H9 (cell line): Measurements from ENCODE around the gene FOXO6. TPM values are rescaled to one million over a fixed set of nuclear protein-coding genes. Genes with fewer than 3 reads are reported as not detected.

Experiments
- DNase-seq: peaks from one replicate; pipeline ENCODE4 v3.0.0-alpha.2; 2017
- H2AFZ ChIP-seq: one replicate; pipeline ENCODE4 v1.6.1; 2013; ENCODE audit warnings: mild to moderate bottlenecking, low read length, control low read depth, moderate library complexity
- H2AK5ac ChIP-seq: 2 replicates; pipeline ENCODE4 v1.6.1; 2013; ENCODE audit warnings: low read length, control low read depth, mixed read lengths; ENCODE audit not compliant: insufficient read length
- H2BK120ac ChIP-seq: one replicate; pipeline ENCODE4 v1.6.1; 2013; ENCODE audit warnings: low read depth, mild to moderate bottlenecking, low read length, control low read depth, inconsistent platforms; ENCODE audit not compliant: poor library complexity, severe bottlenecking
- H2BK12ac ChIP-seq: 2 replicates; pipeline ENCODE4 v1.6.1; 2013; ENCODE audit warnings: low read length, control low read depth, mixed read lengths, low read depth; ENCODE audit not compliant: insufficient read length
- H2BK15ac ChIP-seq: 2 replicates; pipeline ENCODE4 v1.6.1; 2013; ENCODE audit warnings: low read depth, low read length, control low read depth
- H2BK20ac ChIP-seq: one replicate; pipeline ENCODE4 v1.6.1; 2013; ENCODE audit warnings: low read depth, mild to moderate bottlenecking, low read length, control low read depth, inconsistent platforms; ENCODE audit not compliant: poor library complexity, severe bottlenecking
- H2BK5ac ChIP-seq: 2 replicates; pipeline ENCODE4 v1.6.1; 2013; ENCODE audit warnings: low read length, control low read depth, mixed read lengths; ENCODE audit not compliant: insufficient read length
- H3K14ac ChIP-seq: 2 replicates; pipeline ENCODE4 v1.6.1; 2013; ENCODE audit warnings: low read length, control low read depth; ENCODE audit not compliant: insufficient read depth
- H3K18ac ChIP-seq: 2 replicates; pipeline ENCODE4 v1.6.1; 2013; ENCODE audit warnings: low read depth, mild to moderate bottlenecking, mixed read lengths, low read length, control low read depth; ENCODE audit not compliant: insufficient read length
- H3K23ac ChIP-seq: 2 replicates; pipeline ENCODE4 v1.6.1; 2013; ENCODE audit warnings: low read length, control low read depth, mixed read lengths, low read depth; ENCODE audit not compliant: insufficient read length
- H3K23me2 ChIP-seq: 2 replicates; pipeline ENCODE4 v1.6.1; 2013; ENCODE audit warnings: low read depth, mild to moderate bottlenecking, mixed read lengths, low read length, control low read depth; ENCODE audit not compliant: insufficient read length, poor library complexity, severe bottlenecking
- H3K27ac ChIP-seq: 2 replicates; pipeline ENCODE4 v1.5.1; 2013; ENCODE audit warnings: low read length, control low read depth, mixed read lengths, low read depth; ENCODE audit not compliant: insufficient read length
- H3K27me3 ChIP-seq: 2 replicates; pipeline ENCODE4 v1.6.1; 2013; ENCODE audit warnings: low read length, control low read depth, inconsistent platforms; ENCODE audit not compliant: insufficient read depth
- H3K4ac ChIP-seq: 2 replicates; pipeline ENCODE4 v1.6.1; 2013; ENCODE audit warnings: low read depth, mild to moderate bottlenecking, control low read depth, inconsistent platforms, low read length, moderate library complexity
- H3K4me1 ChIP-seq: 2 replicates; pipeline ENCODE4 v1.6.1; 2013; ENCODE audit warnings: low read length, control low read depth, inconsistent platforms; ENCODE audit not compliant: insufficient read depth
- H3K4me2 ChIP-seq: 2 replicates; pipeline ENCODE4 v1.6.1; 2013; ENCODE audit warnings: low read length, control low read depth, mixed read lengths; ENCODE audit not compliant: insufficient read length, insufficient read depth
- H3K56ac ChIP-seq: 2 replicates; pipeline ENCODE4 v1.6.1; 2013; ENCODE audit warnings: low read depth, mild to moderate bottlenecking, mixed read lengths, low read length, control low read depth; ENCODE audit not compliant: insufficient read length
- H3K79me1 ChIP-seq: 2 replicates; pipeline ENCODE4 v1.6.1; 2013; ENCODE audit warnings: low read depth, mild to moderate bottlenecking, moderate library complexity, low read length, control low read depth, inconsistent platforms; ENCODE audit not compliant: insufficient read depth, poor library complexity, severe bottlenecking
- H3K79me2 ChIP-seq: 2 replicates; pipeline ENCODE4 v1.6.1; 2013; ENCODE audit warnings: low read length, control low read depth, inconsistent platforms; ENCODE audit not compliant: insufficient read depth
- H3K9ac ChIP-seq: 2 replicates; pipeline ENCODE4 v1.6.1; 2013; ENCODE audit warnings: low read length, control low read depth, mixed read lengths; ENCODE audit not compliant: insufficient read length; ENCODE audit errors: extremely low read depth
- H3K9me3 ChIP-seq: one replicate; pipeline ENCODE4 v1.6.1; 2013; ENCODE audit warnings: low read depth, low read length, inconsistent platforms; ENCODE audit not compliant: control insufficient read depth
- H3T11ph ChIP-seq: one replicate; pipeline ENCODE4 v1.6.1; 2013; ENCODE audit warnings: mild to moderate bottlenecking, low read length, control low read depth, inconsistent platforms
- H4K20me1 ChIP-seq: one replicate; pipeline ENCODE4 v1.6.1; 2013; ENCODE audit not compliant: control insufficient read depth, insufficient read length, insufficient read depth
- H4K5ac ChIP-seq: 2 replicates; pipeline ENCODE4 v1.6.1; 2013; ENCODE audit warnings: low read depth, mild to moderate bottlenecking, mixed read lengths, low read length, control low read depth; ENCODE audit not compliant: insufficient read length
- H4K8ac ChIP-seq: replicated peaks from 2 replicates; pipeline ENCODE4 v1.6.1; 2013; ENCODE audit warnings: low read length, control low read depth, mixed read lengths, low read depth; ENCODE audit not compliant: insufficient read length
- H4K91ac ChIP-seq: 2 replicates; pipeline ENCODE4 v1.6.1; 2013; ENCODE audit warnings: low read depth, mild to moderate bottlenecking, moderate library complexity, mixed read lengths, low read length, control low read depth; ENCODE audit not compliant: insufficient read length
- H3K27ac Mint-ChIP-seq, 3 experiments: 2 replicates in 2 of 3; 3 replicates in 1 of 3; pipeline ENCODE4 v1.8.0; 2020 to 2021; ENCODE audit warnings: mixed read lengths in 3 of 3, mild to moderate bottlenecking in 1 of 3, moderate library complexity in 1 of 3
- H3K27me3 Mint-ChIP-seq: 2 replicates; pipeline ENCODE4 v1.8.0; 2021; ENCODE audit warnings: low read depth, mild to moderate bottlenecking, moderate library complexity, mixed read lengths
- H3K36me3 Mint-ChIP-seq, 3 experiments: 2 replicates in 2 of 3; 3 replicates in 1 of 3; pipeline ENCODE4 v1.8.0; 2020 to 2021; ENCODE audit warnings: low read depth in 3 of 3, mixed read lengths in 3 of 3; ENCODE audit not compliant: insufficient read depth in 1 of 3
- H3K4me1 Mint-ChIP-seq, 2 experiments: 2 replicates each; pipeline ENCODE4 v1.8.0; 2020; ENCODE audit warnings: mixed read lengths in 2 of 2
- H3K4me3 Mint-ChIP-seq, 2 experiments: 2 replicates in 1 of 2; 3 replicates in 1 of 2; pipeline ENCODE4 v1.8.0; 2020 to 2021; ENCODE audit warnings: mild to moderate bottlenecking in 2 of 2, mixed read lengths in 2 of 2, moderate library complexity in 1 of 2
- H3K9me3 Mint-ChIP-seq, 2 experiments: 2 replicates in 1 of 2; 3 replicates in 1 of 2; pipeline ENCODE4 v1.8.0; 2020; ENCODE audit warnings: mild to moderate bottlenecking in 2 of 2, mixed read lengths in 2 of 2, moderate library complexity in 1 of 2
- WGBS: extraction: QIAGEN DNeasy Blood & Tissue Kit; methylation state at CpG from one replicate; pipeline ENCODE4 v1.1.7; 2013; ENCODE audit warnings: missing lambda C conversion rate, low lambda C conversion rate, mixed read lengths; ENCODE audit not compliant: insufficient read length; ENCODE audit errors: extremely low coverage; 5-methylcytosine and 5-hydroxymethylcytosine counted together
- total RNA-seq: library from RNA; stranded (reverse); gene quantifications from 2 replicates; pipeline ENCODE4 v1.2.1, GENCODE V29; 2021
- TF ChIP-seq, protein P1 (sequence below): fragments of 200-600 bp; sonication (generic); conservative IDR thresholded peaks from 3 replicates; pipeline ENCODE4 v1.8.0; 2021; ENCODE audit warnings: antibody characterized with exemption, mild to moderate bottlenecking

Gene FOXO6
- total RNA-seq, 1 experiment from 2014 or later = 0.83 TPM

DNA sequence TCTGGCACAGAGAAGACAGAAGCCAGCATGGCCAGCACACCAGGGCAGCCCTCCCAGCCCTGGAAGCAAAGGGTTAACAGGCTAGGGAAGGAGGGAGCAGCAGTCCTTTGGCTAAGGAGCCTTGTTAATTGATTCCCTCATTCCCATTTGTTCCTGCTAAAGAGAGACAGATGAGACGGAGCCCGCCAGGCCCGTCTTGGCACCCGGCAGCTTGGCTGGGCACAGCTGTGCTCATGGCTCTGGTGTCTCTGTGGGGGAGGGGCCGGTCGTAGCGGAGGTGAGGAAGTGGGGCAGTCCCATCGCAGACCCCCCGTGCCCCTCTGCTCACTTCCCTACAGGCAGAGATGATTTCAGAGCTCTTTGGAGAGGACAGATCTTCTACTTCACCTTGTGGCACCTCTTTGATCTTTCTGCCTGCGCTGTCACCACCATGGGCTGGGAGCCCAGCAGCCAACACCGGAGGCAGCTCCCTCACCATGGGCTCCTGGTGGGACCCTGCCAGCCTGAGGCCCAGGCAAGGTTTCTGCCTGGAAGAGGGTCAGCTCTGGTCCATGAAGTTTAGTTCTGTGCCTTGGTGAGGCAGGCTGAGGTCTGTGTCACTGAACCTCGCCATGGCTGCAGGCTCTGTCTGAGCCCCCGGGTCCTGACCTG lies 38.0 kb downstream of the FOXO6 start:
- no peak overlapping the region for H2BK5ac ChIP-seq
- no peak overlapping the region for H3T11ph ChIP-seq
- H2BK15ac ChIP-seq = no peak overlapping the region
- Mint-ChIP-seq H3K27ac (no peak overlapping the region), H3K4me3 (no peak overlapping the region), H3K9me3 (peaks cover 2 to 5% of the 10 kb centered on the region in 2 experiments; a peak in 2 of 5 replicates), H3K4me1 (peaks cover 31 to 51% of the 10 kb centered on the region in 2 experiments), H3K36me3 (0 out of 7 replicates have a peak, but pooled peaks cover 0 to 4% (median 0%) of the 10 kb centered on the region in 3 experiments), H3K27me3 (peaks cover 53% of the 10 kb centered on the region)
- TF ChIP-seq, protein P1, sequence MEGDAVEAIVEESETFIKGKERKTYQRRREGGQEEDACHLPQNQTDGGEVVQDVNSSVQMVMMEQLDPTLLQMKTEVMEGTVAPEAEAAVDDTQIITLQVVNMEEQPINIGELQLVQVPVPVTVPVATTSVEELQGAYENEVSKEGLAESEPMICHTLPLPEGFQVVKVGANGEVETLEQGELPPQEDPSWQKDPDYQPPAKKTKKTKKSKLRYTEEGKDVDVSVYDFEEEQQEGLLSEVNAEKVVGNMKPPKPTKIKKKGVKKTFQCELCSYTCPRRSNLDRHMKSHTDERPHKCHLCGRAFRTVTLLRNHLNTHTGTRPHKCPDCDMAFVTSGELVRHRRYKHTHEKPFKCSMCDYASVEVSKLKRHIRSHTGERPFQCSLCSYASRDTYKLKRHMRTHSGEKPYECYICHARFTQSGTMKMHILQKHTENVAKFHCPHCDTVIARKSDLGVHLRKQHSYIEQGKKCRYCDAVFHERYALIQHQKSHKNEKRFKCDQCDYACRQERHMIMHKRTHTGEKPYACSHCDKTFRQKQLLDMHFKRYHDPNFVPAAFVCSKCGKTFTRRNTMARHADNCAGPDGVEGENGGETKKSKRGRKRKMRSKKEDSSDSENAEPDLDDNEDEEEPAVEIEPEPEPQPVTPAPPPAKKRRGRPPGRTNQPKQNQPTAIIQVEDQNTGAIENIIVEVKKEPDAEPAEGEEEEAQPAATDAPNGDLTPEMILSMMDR = no peak
- H3K56ac ChIP-seq = no peak overlapping the region
- no peak overlapping the region for H3K4ac ChIP-seq
- no peak overlapping the region for H3K23ac ChIP-seq
- DNase-seq = peak; percentile 53
- no peak overlapping the region for H2AK5ac ChIP-seq
- no peaks in the 10 kb centered on the region for H3K79me2 ChIP-seq
- no peak overlapping the region for H2BK120ac ChIP-seq
- H3K14ac ChIP-seq = no peak overlapping the region
- no peak overlapping the region for H2AFZ ChIP-seq
- H4K20me1 ChIP-seq = no peaks in the 10 kb centered on the region
- WGBS = no CpG with 5 or more reads among the region's 13 CpGs
- H3K27ac ChIP-seq = no peak overlapping the region
- no peak overlapping the region for H4K5ac ChIP-seq
- H3K9ac ChIP-seq = no peak overlapping the region
- no peak overlapping the region for H3K4me2 ChIP-seq
- H4K91ac ChIP-seq = no peak overlapping the region
- no peak overlapping the region for H4K8ac ChIP-seq
- no peaks in the 10 kb centered on the region for H3K9me3 ChIP-seq
- H3K79me1 ChIP-seq = no peaks in the 10 kb centered on the region
- H3K4me1 ChIP-seq = peaks cover 6% of the 10 kb centered on the region; the same call in 1 of the 2 replicates
- no peak overlapping the region for H2BK20ac ChIP-seq
- H3K23me2 ChIP-seq = peaks cover 3% of the 10 kb centered on the region
- H2BK12ac ChIP-seq = no peak overlapping the region
- H3K27me3 ChIP-seq = no peaks in the 10 kb centered on the region
- no peak overlapping the region for H3K18ac ChIP-seq
